ENCODE results near the gene ZMYND15.
"Not testable (repeated sequence)": the region's sequence is repeated elsewhere in the genome, so short reads cannot be mapped to it uniquely, and the experiment has no call there.

Gene ZMYND15, protein sequence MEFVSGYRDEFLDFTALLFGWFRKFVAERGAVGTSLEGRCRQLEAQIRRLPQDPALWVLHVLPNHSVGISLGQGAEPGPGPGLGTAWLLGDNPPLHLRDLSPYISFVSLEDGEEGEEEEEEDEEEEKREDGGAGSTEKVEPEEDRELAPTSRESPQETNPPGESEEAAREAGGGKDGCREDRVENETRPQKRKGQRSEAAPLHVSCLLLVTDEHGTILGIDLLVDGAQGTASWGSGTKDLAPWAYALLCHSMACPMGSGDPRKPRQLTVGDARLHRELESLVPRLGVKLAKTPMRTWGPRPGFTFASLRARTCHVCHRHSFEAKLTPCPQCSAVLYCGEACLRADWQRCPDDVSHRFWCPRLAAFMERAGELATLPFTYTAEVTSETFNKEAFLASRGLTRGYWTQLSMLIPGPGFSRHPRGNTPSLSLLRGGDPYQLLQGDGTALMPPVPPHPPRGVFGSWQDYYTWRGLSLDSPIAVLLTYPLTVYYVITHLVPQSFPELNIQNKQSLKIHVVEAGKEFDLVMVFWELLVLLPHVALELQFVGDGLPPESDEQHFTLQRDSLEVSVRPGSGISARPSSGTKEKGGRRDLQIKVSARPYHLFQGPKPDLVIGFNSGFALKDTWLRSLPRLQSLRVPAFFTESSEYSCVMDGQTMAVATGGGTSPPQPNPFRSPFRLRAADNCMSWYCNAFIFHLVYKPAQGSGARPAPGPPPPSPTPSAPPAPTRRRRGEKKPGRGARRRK

DNA sequence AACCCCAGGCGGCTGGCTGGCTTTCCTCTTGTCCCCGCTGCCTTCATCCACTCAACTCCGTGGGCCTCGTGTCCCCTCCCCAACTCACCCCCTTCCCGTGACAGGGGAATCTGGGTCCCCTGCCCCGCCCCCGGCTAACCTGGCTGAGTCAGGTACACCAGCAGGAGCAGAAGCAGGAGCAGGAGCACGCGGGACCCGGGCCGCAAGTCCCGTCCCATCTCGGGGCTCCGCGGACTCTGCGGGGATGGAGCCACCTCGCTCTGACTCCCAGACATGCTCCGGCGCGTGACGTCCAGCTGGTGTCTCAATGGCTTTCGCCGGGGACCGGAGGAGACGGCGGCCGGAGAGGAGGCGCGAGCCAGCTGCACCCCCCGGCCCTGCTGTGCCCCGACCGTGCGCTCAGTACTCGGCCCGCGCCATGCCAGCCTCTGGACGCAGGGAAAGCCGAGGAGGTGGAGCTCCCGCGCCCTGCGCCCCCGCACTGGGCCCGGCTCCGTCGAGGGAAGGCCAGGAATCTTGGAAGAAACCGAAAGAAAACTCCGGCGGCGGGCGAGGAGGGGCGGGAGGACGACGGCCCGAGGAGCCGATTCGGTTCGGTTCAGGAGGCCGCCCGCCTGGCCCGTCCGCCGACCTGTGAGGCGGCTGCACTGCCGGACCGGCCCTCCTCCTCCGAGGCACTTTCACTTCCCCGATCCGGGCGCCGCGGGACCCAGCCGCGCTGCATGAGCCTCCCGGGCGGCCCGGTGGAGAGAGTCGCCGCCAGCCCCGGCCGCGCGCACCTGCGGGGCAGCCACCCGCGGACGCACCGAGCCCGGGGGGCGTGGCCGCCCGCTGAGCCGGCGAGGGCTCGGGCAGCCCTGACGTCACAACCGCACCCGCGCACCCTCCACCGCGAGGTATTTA is at the start of gene ZMYND15, which contains the start of gene CXCL16:
ZMYND15 (plus strand) TSS at position 712 of the 903 bp plus-strand sequence. CDS start 716 bp downstream, outside the sequence.
CXCL16 (minus strand) TSS at position 807 of the 903 bp plus-strand sequence; CDS start at position 218, 589 bp downstream.
- DNase-seq, result peak in 21 of 51 donors; percentile 5 to 61 (median 26)

DNA sequence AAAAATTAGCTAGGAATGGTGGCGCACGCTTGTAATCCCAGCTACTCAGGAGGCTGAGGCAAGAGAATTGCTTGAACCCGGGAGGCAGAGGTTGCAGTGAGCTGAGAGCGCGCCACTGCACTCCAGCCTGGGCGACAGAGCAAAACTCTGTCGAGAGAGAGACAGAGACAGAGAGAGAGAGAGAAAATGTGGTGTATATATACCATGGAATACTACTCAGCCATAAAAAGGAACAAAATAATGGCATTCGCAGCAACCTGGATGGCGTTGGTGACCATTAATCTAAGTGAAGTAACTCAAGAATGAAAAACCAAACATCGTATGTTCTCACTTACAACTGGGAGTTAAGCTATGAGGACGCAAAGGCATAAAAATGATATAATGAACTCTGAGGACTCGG is 49.8 kb upstream of the ZMYND15 start:
- DNase-seq, result not testable (repeated sequence)

DNA sequence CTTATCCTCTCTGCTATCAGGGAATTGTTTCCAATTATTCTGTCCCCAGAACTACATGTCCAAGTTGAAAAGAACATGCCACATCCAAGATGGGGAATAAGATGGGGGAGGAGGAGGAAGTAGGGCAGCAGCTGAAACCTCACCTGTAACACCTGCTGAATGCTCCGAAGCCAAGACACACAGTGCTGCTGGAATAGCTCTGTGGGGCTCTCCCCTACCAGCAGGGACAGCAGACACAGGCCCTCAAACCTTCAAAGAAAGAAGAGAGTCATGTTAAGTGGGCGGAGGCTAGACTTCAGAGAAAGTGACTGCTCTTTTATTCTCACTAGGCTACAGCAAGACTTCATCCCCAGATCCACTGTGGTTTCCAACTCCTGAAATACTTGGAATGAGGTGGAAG is 48.9 kb upstream of the ZMYND15 start:
- DNase-seq, result no peak

DNA sequence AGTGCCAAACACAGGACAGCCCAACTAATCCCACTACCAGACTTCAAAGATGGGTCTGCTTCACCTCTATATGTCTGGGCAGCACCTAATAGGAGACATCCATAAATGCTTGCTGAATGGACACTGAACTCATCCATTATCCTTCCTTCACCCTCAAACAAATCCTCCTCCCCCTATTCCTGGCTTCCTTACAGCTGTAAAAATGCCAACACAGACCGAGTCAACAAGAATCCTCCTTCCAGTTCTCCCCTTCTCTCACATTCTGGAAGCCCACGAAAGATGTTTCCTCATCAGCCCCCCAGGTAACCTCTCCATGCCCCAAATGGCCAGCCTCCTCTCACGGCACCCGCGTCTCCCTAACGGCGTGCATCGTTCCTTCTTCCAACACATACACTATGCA is 47.9 kb upstream of the ZMYND15 start:
- DNase-seq, result peak in 1 of 51 donors; percentile 4

DNA sequence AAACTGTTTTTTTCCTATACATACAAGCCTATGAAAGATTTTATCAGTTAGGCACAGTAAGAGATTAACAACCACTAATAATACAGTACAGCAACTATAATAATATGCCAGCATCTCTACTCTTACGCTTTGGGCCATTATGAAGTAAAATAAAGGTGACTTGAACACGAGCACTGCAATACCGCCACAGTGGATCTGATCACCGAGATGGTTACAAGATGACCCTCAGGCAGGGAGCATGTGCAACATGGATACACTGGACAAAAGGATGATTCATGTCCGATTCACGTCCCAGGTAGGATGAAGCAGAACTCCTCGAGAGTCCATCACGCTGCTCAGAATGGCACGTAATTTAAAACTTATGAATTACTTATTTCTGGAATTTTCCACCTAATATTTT is 46.2 kb upstream of the ZMYND15 start:
- no peak for DNase-seq

DNA sequence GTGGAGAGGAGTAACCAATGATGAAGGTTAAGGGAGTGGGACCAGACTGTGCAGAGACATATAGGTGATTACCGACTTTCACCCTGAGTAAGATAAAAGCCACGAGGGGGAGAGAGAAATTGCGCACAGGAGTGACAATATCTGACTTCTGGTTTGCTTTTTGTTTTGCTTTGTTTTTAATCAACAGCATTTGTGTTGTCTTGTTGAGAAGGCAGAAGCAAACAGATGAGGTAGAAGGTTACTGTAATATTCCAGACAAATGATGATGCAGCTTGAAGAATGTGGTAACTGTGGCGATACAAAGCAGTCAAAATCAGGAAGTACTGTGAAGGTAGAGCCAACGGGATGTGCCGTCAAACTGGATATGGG is 43.2 kb upstream of the ZMYND15 start:
- no peak for DNase-seq

DNA sequence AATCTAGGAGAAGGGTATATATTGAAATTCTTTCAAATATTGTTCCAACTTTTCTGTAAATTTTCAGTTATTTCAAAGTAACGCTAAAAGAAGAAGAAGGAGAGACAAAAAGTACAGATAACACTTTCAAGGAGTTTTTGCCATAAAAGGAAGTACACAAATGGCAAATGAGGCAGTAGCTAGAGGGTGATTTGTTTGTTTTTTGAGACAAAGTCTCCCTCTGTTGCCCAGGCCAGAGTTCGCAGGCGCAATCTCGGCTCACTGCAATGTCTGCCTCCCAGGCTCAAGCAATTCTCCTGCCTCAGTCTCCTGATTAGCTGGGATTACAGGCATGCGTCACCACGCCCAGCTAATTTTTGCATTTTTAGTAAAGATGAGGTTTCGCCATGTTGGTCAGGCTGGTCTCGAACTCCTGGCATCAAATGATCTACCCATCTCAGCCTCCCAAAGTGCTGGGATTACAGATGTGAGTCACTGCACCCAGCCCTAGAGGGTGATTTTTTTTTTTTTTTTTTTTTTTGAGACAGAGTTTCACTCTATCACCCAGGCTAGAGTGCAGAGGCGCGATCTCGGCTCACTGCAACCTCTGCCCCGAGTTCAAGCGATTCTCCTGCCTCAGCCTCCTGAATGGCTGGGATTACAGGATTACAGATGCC is 40.1 kb upstream of the ZMYND15 start:
- peak in 2 of 51 donors; percentile 4 to 10 for DNase-seq

DNA sequence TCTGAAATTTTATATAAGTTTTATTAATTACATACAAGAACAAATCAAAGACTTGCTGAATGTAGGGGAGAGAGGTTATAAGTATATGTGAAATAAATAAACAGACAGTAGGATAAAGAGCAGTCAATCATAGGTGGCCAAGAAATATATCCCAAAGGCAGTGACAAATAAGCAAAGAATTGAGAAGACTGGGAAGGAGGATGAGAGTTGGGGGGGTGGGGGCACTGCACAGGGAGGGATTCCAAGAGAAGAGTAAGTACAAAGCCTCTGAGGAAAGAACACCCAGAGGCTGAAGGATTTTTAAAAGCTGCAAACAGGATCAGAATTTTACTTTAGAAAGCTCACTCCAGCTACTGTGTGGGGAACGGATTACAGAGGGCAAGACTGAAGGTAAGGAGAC is 38.5 kb upstream of the ZMYND15 start:
- no peak for DNase-seq

DNA sequence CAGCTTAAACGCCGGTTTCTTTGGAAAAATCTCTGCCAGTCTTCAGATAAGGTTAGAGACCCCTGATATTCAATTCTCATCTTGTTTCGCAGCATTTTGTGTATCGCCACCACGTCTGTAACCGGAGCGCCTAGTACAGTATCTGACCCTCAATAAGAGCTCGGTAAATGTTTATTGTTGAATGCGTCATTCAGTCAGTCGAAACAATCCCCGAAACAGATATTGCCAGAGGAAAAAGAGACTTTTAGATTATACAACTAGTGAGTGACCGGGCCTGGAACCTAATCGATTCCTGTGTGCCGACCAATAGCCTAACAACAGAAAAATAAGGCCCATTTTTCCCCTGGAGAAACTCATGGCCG is 36.3 kb upstream of the ZMYND15 start:
- no peak for DNase-seq

DNA sequence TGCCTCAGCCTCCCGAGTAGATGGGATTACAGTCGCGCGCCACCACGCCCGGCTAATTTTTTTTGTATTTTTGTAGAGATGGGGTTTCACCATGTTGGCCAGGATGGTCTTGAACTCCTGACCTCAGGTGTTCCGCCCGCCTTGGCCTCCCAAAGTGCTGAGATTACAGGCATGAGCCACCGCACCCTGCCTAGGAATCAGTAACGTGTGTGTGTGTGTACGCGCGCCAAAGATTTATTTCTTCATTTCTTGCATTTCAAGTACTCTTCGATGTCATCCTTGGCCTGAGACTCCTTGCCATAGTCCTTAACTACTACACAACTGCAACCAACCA is 35.1 kb upstream of the ZMYND15 start:
- not testable (repeated sequence) for DNase-seq

DNA sequence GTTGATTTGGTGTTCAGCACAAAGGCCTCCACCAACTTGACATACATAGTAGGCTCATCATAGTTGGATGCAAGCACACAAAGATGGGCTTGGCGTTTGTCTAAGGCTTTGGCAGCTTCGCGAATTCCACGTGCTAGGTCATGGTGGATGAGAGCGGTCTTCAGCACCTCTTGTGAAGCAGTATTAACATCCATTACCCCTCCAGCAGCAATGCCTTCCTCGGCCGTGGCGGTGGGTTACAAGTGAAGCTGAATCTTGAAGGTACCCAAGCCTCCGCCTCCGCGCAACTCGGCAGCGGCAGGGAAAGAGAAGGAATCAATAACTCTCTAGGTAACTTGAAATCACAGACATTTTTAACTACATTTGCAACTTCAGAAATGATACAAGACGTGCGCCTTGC is 34.6 kb upstream of the ZMYND15 start:
- no peak for DNase-seq

DNA sequence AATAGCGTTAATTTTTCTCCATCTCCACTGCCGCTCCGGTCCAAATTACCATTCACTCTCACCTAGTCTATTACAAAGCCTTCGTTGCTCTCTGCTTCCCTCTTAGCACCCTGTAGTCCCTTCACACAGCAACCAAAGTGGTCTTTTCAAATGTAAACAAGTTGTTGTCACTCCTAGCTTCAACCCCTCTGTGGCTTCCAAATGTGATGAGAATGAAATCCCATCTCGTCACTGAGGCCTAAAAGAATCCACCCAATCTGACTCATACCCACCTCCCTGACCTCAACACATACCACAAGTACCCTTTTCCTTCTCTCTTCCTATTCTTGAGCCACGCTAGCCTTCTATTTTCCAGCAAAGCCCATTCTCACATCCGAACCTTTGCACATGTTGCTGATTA is 33.5 kb upstream of the ZMYND15 start:
- DNase-seq, result no peak

DNA sequence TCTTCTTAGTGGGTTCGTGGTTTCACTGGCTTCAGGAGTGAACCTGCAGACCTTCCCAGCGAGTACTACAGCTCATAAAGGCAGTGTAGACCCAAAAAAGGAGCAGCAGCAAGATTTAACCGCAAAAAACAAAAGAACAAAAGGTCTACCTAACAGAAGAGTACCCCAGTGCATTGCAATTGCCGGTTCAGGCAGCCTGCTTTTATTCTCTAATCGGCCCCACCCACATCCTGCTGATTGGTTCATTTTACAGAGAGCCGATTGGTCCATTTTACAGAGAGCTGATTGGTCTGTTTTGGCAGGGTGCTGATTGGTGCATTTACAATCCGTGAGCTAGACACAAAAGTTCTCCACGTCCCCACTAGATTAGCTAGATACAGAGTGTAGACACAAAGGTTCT is 31.2 kb upstream of the ZMYND15 start:
- DNase-seq, result peak in 12 of 51 donors; percentile 9 to 72 (median 16)

DNA sequence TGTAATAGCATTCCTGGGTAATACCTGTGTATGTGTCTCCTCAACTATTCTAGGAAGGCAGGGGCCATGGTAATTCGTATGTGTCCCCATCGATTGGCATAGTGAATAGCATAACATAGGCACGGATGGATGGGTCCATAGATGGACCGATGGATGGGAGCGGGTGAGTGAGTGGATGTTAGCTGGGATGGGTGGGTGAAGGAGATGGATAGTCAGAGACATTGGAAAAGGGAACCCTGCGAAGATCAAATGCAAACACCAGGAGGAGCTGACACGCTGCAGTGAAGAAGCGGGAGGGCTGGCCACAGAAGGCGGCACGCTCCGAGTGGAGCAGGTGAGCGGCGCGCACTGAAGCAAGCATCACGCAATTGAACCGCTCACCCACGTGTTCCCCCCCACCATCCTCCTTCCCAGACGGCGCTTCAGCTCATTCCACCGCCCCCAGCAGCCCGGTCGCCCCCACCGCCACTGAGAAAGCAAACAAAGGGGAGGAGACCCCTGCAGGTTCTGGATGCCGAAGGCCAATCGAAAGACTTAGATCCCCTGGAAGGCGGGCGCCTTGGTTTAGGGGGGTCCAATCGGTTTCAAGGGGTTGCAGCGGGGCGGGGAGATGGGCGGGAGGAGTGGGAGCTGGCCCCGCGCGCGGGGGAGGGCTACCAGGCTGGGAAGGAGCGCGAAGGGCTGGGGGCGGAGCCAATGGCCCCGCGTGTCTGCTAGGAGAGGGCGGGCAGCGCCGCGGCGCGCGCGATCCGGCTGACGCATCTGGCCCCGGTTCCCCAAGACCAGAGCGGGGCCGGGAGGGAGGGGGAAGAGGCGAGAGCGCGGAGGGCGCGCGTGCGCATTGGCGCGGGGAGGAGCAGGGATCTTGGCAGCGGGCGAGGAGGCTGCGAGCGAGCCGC is 29.6 kb upstream of the ZMYND15 start, which contains the start of gene ARRB2:
ARRB2 (plus strand) TSS at position 839 of the 899 bp plus-strand sequence. CDS start 90 bp downstream, outside the sequence.
- DNase-seq, result peak; percentile 56 to 100 (median 98)

DNA sequence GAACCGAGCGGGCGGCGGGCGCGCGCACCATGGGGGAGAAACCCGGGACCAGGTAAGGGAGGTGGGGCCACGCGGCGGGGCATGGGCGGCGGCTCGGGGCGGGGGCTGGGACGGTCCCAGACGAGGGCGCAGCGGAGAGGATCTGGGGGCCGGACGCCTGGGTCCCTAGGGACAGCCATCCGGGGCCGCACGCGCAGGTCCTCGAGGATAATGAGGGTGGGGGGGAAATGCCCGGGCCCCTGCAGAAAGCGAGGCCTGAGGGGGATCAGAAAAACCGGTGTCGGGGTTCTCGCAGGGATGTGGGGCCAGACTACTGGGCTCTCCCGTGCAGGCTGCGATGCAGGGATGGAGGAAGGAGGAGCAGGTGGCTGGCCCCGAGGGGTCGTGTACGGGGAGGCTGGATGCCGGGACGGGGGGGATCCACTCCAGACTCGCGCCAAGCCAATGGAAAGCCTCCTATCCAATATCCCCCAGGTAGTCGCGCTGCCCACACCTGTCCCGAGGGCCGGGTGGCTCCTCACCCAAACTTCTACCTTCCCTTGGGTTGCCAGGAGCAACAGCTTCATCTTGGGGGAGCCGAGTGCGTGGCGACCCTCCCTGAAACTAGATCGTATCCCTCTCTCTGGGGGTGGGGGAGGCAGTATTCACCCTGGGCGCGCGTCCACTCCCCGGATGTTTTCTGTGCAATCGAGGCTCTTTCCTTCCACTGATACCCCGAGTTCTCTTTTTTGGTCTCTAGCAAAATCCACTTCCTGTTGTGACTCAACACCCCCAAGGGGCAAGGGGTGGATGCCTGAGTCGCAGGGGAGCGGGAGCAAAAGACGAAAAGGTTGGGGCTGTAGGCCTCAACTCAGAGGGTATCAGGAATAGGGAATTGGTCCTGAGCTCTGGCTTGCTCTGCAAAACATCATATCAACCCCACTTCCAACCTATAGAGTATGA is 28.7 kb upstream of the ZMYND15 start:
- DNase-seq, result peak in 5 of 51 donors; percentile 16 to 52 (median 42)

DNA sequence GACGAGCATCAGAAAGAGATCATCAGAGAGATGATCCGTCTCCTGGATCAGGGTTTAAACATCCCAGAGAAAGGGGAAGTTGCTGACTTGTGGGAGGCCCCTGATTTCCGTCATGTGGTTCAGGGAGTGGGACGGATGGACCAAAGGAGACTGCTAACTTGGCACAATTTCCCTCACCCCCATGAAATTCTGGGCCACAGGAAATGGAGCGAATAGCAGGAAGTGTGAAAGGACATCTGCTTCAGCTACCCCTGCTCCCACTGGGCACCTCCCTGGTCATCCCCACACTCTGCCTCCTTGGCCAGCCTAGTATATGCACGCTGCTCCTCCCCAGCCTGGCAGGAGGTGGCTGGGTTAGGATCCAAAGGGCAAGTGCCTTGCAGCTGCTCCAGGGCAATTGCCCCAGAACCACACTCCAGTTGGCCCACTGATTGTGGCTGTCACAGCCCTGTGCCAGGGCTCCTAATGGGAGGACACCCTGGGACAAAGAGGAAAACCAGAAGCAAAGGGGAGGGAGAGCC is 27.9 kb upstream of the ZMYND15 start:
- DNase-seq, result peak in 21 of 51 donors; percentile 4 to 52 (median 23)

DNA sequence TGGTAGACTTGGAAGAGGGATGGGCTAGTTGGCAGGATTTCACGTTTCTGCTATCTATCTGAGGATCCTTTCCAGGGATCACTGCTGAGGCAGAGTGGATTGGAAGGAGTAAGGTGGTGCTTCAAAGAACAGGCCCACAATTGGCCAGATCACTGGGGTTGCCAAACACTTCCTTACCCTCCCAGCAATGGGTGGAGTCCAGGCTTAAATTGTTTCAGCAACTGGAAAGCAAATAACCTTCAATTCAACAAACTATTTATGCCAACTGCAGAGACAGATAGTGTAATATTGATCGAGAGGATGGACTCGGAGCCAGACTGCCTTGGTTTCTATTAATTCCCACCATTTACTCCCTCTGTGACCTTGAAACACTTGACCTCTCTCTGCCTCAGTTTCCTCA is 27.1 kb upstream of the ZMYND15 start:
- no peak for DNase-seq

DNA sequence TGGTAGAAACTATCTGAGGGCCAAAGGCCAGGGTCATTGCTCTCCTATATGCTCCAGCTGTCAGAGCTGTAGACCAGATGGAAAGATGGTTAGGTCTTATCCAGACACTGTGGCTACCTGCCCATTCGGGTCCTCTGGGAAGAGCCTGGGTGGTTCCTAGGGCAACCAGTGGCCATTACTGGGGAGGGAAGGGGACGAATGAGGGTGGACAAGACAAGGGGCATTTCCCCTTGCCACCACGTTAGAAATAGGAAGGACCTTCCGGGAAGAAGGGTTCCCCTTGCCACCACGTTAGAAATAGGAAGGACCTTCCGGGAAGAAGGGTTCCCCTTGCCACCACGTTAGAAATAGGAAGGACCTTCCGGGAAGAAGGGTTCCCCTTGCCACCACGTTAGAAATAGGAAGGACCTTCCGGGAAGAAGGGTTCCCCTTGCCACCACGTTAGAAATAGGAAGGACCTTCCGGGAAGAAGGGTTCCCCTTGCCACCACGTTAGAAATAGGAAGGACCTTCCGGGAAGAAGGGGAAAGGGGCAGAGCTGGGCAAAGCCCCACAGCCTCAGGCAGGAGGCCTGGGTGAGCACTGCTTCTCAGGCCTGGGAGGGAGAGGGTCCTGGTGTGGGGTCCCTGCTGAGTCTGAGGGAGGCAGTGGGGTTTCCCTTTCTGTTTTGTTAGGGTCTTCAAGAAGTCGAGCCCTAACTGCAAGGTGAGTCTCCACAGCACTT is 25.1 kb upstream of the ZMYND15 start:
- DNase-seq, result not testable (repeated sequence)

Data from hypothalamus (tissue), 51 donors.